Measurements from ENCODE around the gene GTPBP2.

DNA sequence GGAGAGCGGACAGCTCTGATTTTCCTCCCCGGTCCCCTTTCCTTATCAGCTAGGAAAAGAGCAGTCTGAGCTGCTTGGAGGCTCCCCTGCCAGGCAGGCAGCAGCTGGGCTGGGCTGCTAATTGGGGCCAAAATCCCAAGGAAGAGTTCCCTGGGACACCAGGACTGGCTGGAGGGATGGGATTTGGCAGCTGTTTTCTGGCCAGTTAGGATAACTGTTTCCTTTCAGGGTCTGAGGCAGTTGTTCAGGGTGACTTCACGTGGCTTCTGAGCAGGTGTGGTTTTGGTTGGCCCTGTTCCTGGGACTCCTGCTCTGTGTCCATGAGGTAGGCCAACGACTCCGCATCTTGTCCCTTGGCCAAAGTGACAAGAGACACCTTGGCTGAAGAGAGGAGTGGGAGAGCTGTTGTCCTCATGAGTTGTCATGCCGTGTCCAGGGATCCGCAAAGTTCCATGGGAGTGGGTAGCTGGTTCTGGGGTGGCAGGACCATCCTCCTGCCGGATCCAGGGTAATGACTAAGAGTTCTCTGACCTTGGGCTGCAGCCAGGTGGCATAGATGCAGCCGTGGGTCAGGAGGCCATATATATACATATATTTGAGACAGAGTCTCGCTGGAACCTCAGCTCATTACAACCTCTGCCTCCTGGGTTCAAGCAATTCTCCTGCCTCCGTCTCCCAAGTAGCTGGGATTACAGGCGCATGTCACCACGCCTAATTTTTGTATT lies 37.3 kb upstream of the GTPBP2 start:
- TF ChIP-seq, protein P1, sequence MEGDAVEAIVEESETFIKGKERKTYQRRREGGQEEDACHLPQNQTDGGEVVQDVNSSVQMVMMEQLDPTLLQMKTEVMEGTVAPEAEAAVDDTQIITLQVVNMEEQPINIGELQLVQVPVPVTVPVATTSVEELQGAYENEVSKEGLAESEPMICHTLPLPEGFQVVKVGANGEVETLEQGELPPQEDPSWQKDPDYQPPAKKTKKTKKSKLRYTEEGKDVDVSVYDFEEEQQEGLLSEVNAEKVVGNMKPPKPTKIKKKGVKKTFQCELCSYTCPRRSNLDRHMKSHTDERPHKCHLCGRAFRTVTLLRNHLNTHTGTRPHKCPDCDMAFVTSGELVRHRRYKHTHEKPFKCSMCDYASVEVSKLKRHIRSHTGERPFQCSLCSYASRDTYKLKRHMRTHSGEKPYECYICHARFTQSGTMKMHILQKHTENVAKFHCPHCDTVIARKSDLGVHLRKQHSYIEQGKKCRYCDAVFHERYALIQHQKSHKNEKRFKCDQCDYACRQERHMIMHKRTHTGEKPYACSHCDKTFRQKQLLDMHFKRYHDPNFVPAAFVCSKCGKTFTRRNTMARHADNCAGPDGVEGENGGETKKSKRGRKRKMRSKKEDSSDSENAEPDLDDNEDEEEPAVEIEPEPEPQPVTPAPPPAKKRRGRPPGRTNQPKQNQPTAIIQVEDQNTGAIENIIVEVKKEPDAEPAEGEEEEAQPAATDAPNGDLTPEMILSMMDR (IDR thresholded peaks at IDR 0.05; ENCODE audit: insufficient read depth, low read length, poor library complexity, severe bottlenecking), result no peak
- TF ChIP-seq EZH2phosphoT487 (conservative IDR thresholded peaks at IDR 0.05; ENCODE audit: low read length), result no peak

Data from SU-DHL-6 (cell line).